Suppressor macrophage treated with lipopolysaccharide for 4 hours (primary cell): ENCODE results near the gene HOXA10.

ENCODE experiments used
- DNase-seq: peaks from one replicate; pipeline ENCODE4 v3.0.0-alpha.2; 2020

HOXA10 gene

GRCh38 chr7:27165089-27165995, 8.8 kb downstream of the HOXA10 start, which contains the start of gene HOXA9:
Gene HOXA9 (minus strand): TSS chr7:27165537. CDS start chr7:27165457, 80 bp downstream.
- peak; percentile 88 for DNase-seq

GRCh38 chr7:27164367-27165088, 9.6 kb downstream of the HOXA10 start:
- no peak for DNase-seq

GRCh38 chr7:27164045-27164366, 10.1 kb downstream of the HOXA10 start:
- no peak for DNase-seq

GRCh38 chr7:27163288-27164044, 10.7 kb downstream of the HOXA10 start:
- no peak for DNase-seq

- no peak for DNase-seq
Measured at GRCh38 chr7:27162561-27163287, 11.4 kb downstream of the HOXA10 start.

- no peak for DNase-seq
Measured at GRCh38 chr7:27161721-27162560, 12.2 kb downstream of the HOXA10 start.

- peak; percentile 59 for DNase-seq
Measured at GRCh38 chr7:27161214-27161720, 12.9 kb downstream of the HOXA10 start.

- DNase-seq, result peak; percentile 88
Measured at GRCh38 chr7:27160546-27161213, 13.4 kb downstream of the HOXA10 start.

- no peak for DNase-seq
Measured at GRCh38 chr7:27160145-27160545, 14.0 kb downstream of the HOXA10 start.

GRCh38 chr7:27159266-27160144, 14.6 kb downstream of the HOXA10 start:
- DNase-seq, result no peak

GRCh38 chr7:27158436-27159265, 15.5 kb downstream of the HOXA10 start:
- DNase-seq, result no peak

- no peak for DNase-seq
Measured at GRCh38 chr7:27157702-27158431, 16.3 kb downstream of the HOXA10 start.

- DNase-seq, result no peak
Measured at GRCh38 chr7:27156916-27157701, 17.0 kb downstream of the HOXA10 start.

GRCh38 chr7:27156508-27156898, 17.6 kb downstream of the HOXA10 start, which contains the start of gene HOXA7:
Gene HOXA7 (minus strand): TSS chr7:27156675. CDS start chr7:27156545, 130 bp downstream.
- DNase-seq, result no peak

- DNase-seq, result no peak
Measured at GRCh38 chr7:27155816-27156507, 18.2 kb downstream of the HOXA10 start.
